PC-9 (cell line): ENCODE results near the gene ASF1A.

Experiments
- CTCF ChIP-seq: fragments of 200-600 bp; sonication (generic); conservative IDR thresholded peaks from 2 replicates; pipeline ENCODE4 v1.6.1; 2017; ENCODE audit warnings: mixed run types, antibody characterized with exemption, mild to moderate bottlenecking, moderate library complexity
- EZH2 ChIP-seq: fragments of 200-600 bp; sonication (generic); IDR thresholded peaks from 2 replicates; pipeline ENCODE4 v1.8.0; 2017; ENCODE audit warnings: antibody characterized with exemption, low read depth

- TF ChIP-seq CTCF (no peak), EZH2 (no peak)
These were observed 26.8 kb upstream of the ASF1A start for GRCh38 chr6:118867181-118867580.
